Kidney (tissue), 14 donors: ENCODE measurements around the gene GRIP2. TPM values are rescaled to one million over a fixed set of nuclear protein-coding genes. Genes with fewer than 3 reads are reported as not detected.

Source experiments
- DNase-seq, 5 donors: peaks; one replicate each; pipeline ENCODE4 v3.0.0-alpha.2; 2013 to 2020
- FAIRE-seq: peaks from 2 replicates; lab custom pipeline; 2012; peaks lifted over from hg19 to GRCh38; lab: Jason Lieb, UNC
- H3K27ac ChIP-seq, 2 donors: one replicate each; pipeline ENCODE4 v1.7.0; 2013; ENCODE audit warnings: low read depth in 2 of 2, low read length in 2 of 2, inconsistent platforms in 1 of 2
- H3K27me3 ChIP-seq: one replicate; pipeline ENCODE4 v1.7.1; 2013; ENCODE audit warnings: low read length, inconsistent platforms; ENCODE audit not compliant: control insufficient read depth, insufficient read depth
- H3K36me3 ChIP-seq, 3 donors: one replicate each; pipeline versions ENCODE4 v1.7.0 to v1.7.1; 2013; ENCODE audit warnings: low read length in 3 of 3, control low read depth in 1 of 3, inconsistent platforms in 1 of 3; ENCODE audit not compliant: insufficient read depth in 3 of 3, control insufficient read depth in 2 of 3
- H3K4me1 ChIP-seq, 3 donors: one replicate each; pipeline versions ENCODE4 v1.7.0 to v1.7.1; 2013; ENCODE audit warnings: low read length in 3 of 3, inconsistent platforms in 1 of 3, low read depth in 1 of 3; ENCODE audit not compliant: control insufficient read depth in 2 of 3, insufficient read depth in 2 of 3
- H3K4me3 ChIP-seq, 3 donors: one replicate each; pipeline versions ENCODE4 v1.7.0 to v1.8.1; 2013; ENCODE audit warnings: low read length in 3 of 3, control low read depth in 1 of 3, inconsistent platforms in 1 of 3
- H3K9ac ChIP-seq, 3 donors: one replicate each; pipeline versions ENCODE4 v1.7.0 to v1.7.1; 2013; ENCODE audit warnings: low read length in 3 of 3, control low read depth in 1 of 3, inconsistent platforms in 1 of 3
- H3K9me3 ChIP-seq, 3 donors: one replicate each; pipeline versions ENCODE4 v1.7.0 to v1.7.1; 2013; ENCODE audit warnings: low read length in 3 of 3, control low read depth in 1 of 3, inconsistent platforms in 1 of 3; ENCODE audit not compliant: control insufficient read depth in 2 of 3, insufficient read depth in 1 of 3
- intact Hi-C: fragments of 100-400 bp; cut with DNase I; formaldehyde crosslinking; loops from one replicate; pipeline ENCODE4 v1.11.1; 2022
- polyA plus RNA-seq: library from polyadenylated mRNA; stranded (reverse); fragments of 350-450 nt; fragmentation: Illumina TruSeq; extraction: RNeasy Lipid Tissue Mini Kit (QIAGEN cat#74804); gene quantifications from one replicate; pipeline ENCODE4 v1.2.3, GENCODE V29; 2014; ENCODE audit warnings: low read depth, low replicate concordance; ENCODE audit not compliant: insufficient read depth
- total RNA-seq: library from RNA; stranded (reverse); fragmentation: NEBNext Ultra II Directional; extraction: Animal tissue kit (Norgen Biotek cat#: 25700); gene quantifications from one replicate; pipeline ENCODE4 v1.2.1, GENCODE V29; 2021
- TF ChIP-seq, protein P1 (sequence below): IDR thresholded peaks from 3 replicates; pipeline ENCODE4 v1.5.1; 2012; ENCODE audit warnings: mild to moderate bottlenecking, moderate library complexity, borderline replicate concordance; ENCODE audit not compliant: insufficient read depth; ENCODE audit errors: extremely low read depth
- donor health status: control.
- donor health status: control.
- donor health status: control.
- donor health status: control.
- donor health status: control.
- donor health status: DM: yes; HTN: yes; CAD: no.
- donor health status: Normal renal cell carcinoma (clear cell type).

The GRIP2 gene
- total and polyA plus RNA-seq, 2 donors from 2014 or later, result 3.0 to 3.2 TPM

DNA sequence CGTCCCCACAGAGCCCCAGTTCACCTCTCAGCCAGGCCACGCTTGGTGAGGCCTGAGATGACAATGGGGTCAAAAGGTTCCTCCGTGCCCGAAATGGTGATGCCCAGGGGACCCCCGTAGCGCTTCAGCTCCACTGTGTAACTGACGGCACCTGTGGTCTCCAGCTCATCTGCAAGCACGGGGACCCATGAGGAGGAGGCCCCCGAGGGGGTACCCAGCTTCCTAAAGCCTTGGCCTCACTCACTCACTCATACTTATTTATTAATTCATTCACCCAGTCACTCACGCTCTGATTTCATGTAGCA, 30.4 kb downstream of the GRIP2 start:
- Histone ChIP-seq H3K9ac (no peak overlapping the region), H3K27me3 (no peaks in the 10 kb centered on the region), H3K4me1 (no peaks in the 10 kb centered on the region), H3K36me3 (no peaks in the 10 kb centered on the region), H3K27ac (no peak overlapping the region), H3K9me3 (no peaks in the 10 kb centered on the region), H3K4me3 (no peak overlapping the region)
- TF ChIP-seq, protein P1, sequence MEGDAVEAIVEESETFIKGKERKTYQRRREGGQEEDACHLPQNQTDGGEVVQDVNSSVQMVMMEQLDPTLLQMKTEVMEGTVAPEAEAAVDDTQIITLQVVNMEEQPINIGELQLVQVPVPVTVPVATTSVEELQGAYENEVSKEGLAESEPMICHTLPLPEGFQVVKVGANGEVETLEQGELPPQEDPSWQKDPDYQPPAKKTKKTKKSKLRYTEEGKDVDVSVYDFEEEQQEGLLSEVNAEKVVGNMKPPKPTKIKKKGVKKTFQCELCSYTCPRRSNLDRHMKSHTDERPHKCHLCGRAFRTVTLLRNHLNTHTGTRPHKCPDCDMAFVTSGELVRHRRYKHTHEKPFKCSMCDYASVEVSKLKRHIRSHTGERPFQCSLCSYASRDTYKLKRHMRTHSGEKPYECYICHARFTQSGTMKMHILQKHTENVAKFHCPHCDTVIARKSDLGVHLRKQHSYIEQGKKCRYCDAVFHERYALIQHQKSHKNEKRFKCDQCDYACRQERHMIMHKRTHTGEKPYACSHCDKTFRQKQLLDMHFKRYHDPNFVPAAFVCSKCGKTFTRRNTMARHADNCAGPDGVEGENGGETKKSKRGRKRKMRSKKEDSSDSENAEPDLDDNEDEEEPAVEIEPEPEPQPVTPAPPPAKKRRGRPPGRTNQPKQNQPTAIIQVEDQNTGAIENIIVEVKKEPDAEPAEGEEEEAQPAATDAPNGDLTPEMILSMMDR, result no peak
- intact Hi-C loops, result loop anchor here (10.0 kb wide), 1 partner anchor 125 kb away; no protein-coding TSS in a partner anchor
- peak in 1 of 5 donors; percentile 25 for DNase-seq
- no peak for FAIRE-seq

DNA sequence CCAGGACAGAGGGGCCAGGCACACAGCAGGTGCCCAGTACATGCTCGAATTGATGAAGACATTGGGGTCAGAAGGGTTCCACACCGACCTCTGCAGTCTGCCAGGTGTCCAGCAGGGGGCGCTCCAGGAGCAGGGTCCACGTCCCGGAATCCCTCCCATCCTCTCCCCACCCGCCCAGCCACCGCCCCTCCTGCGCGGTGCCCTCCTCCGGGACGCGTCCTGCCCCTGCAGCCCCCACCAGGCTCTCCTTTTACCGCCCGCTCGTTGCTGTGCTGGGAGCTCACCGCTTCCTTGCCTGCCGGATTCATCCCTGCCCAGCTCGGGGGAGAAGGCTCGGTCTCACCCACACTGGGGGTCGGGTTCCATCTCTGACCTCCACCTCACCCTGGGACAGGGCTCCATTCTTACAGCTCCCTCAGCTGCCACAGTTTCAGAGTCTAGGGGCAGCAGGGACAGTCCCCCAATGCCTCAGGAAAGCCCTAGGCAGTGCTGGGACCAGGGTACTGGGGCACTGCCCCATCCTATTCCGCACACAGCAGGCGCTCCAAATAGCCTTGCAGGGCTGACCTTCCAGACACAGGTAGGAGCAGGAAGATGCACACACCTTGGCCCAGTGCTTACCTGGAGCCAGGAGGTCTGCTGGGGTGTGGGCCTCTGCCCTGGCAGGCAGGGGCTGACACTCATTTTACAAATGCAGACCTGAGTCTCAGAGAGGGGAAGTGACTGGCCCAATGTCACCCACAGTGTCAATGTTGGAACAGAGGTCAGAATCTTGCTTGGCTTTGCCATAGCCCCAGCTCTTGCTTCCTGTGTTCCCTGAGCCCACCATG, 31.0 kb downstream of the GRIP2 start:
- no peak overlapping the region for H3K4me3 ChIP-seq
- H3K9me3 ChIP-seq, result no peaks in the 10 kb centered on the region
- intact Hi-C loops, result no loop called here
- no peaks in the 10 kb centered on the region for H3K36me3 ChIP-seq
- no peak overlapping the region for H3K27ac ChIP-seq
- peak; percentile 39 to 86 (median 77) for DNase-seq
- TF ChIP-seq, protein P1, result peak; percentile 80
- FAIRE-seq, result no peak
- no peaks in the 10 kb centered on the region for H3K4me1 ChIP-seq
- no peak overlapping the region for H3K9ac ChIP-seq
- no peaks in the 10 kb centered on the region for H3K27me3 ChIP-seq

DNA sequence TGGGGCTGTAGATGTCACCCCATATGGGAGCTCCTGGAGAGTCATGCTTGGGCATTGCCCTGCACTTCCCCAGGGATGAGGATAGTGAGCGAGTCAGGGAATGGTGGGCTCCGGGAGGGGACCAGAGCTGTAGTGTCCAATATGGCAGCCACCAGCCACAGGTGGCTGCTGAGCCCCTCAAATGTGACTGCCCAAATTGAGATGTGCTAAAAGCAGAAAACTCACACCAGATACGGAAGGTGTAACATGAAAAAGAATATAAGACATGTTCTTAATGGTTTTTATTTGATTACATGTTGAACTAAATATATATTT, 31.7 kb downstream of the GRIP2 start:
- H3K9me3 ChIP-seq, result no peaks in the 10 kb centered on the region
- TF ChIP-seq, protein P1, result no peak
- no peaks in the 10 kb centered on the region for H3K36me3 ChIP-seq
- DNase-seq (peak in 2 of 5 donors; percentile 28 to 31), FAIRE-seq (no peak)
- no peak overlapping the region for H3K9ac ChIP-seq
- no peak overlapping the region for H3K4me3 ChIP-seq
- intact Hi-C loops, result no loop called here
- no peaks in the 10 kb centered on the region for H3K27me3 ChIP-seq
- no peaks in the 10 kb centered on the region for H3K4me1 ChIP-seq
- H3K27ac ChIP-seq, result no peak overlapping the region
